T-helper 22 cell (primary cell): ENCODE measurements around the gene ADH6.
"Not testable (repeated sequence)": the region's sequence is repeated elsewhere in the genome, so short reads cannot be mapped to it uniquely, and the experiment has no call there.

Source experiments
- DNase-seq: peaks from one replicate; pipeline ENCODE4 v3.0.0-alpha.2; 2020; ENCODE audit warnings: low read depth

The ADH6 gene

DNA sequence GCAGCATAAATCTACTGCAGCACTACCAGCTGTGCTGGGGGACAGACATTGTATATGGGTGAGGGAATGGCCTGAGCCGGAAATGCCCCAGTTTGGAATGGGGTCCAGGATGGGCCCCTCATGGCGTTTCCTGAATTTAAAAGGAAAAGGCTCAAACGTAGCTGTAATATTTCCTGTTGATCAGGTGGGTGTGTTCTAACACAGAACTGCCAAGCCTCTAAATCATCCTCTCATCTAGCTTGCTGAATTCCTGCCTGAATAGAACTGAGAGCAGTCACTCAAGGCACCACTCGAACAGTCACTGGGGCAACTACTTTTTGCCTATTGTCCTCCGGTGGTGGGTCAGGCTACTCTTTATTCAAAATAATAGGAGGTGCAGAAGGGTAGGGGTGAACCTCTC is 28.7 kb downstream of the ADH6 start:
- DNase-seq: no peak

DNA sequence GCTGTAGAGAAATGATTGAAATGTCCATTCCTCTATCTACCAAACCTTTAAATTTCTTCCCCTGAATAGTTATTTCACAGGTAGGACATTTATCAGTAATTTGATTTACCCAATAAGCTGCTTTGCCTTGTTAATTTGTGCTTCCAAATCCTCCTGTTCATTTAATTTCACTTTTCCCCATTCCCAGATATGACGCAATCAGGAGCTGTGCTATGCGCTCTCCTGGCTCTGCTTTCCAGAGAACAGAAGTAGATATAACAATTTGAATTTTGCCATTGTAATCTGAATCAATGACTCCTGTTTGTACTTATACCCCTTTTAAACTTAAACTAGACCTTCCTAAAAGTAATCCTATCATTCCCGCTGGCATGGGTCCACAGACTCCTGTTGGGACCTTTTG is 29.1 kb downstream of the ADH6 start:
- DNase-seq: not testable (repeated sequence)

DNA sequence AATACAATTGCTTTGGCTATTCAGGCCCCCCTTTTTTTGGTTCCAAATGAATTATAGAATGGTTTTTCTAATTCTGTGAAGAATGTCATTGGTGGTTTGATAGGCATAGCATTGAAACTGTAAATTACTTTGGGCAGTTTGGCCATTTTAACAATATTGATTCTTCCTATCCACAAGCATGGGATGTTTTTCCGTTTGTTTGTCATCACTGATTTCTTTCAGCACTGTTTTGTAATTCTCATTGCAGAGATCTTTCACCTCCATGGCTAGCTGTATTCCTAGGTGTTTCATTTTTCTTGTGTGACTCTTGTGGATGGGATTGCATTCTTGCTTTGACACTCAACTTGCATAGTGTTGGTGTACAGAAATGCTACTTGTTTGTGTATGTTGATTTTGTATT is 33.0 kb downstream of the ADH6 start:
- no peak for DNase-seq

DNA sequence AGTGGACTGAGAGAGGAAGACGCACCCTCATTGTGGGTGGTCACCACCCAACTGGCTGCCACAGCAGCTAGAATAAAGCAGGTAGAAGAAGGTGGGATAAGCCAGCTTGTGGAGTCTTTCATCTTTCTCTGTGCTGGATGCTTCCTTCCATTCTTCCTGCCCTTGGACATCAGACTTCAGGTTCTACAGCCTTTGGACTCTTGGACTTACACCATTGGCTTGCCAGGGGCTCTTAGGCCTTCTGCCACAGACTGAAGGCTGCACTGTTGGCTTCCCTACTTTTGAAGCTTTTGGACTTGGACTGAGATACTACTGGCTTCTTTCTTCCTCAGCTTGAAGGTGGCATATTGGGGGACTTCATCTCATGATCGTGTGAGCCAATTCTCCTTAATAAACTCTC is 33.5 kb downstream of the ADH6 start:
- DNase-seq: no peak

DNA sequence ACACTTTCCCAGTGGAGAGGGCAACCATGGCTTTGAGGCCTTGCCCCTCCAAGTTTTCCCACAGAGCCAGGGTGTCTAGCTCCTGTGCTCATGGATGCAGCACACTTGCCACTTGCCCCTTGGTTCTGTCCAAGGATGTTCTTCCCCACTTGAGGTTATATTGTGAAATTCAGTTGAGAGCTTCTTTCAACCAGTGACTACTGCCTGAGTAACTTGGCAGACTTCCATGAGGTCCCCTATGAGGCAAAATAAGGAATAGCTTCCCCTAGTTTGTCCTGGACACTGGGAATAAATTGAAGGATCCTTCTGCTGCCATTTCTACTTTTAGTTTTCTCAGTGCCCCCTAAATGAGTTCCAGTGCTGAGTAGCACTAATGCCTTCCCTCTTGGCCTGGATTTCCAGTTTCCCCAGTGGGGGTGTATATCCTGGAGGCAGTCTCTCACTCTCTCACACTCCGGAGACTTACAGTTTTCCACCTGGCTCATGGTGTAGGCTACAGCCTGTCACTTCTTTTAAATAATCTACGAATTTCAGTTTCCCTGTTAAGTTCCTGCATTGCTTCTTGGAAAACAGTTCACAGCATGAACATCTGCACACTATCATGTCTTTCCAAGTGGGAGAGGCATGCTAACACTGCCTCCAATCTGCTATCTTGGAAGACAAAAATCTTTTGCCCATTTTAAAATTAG is 38.5 kb downstream of the ADH6 start:
- no peak for DNase-seq

DNA sequence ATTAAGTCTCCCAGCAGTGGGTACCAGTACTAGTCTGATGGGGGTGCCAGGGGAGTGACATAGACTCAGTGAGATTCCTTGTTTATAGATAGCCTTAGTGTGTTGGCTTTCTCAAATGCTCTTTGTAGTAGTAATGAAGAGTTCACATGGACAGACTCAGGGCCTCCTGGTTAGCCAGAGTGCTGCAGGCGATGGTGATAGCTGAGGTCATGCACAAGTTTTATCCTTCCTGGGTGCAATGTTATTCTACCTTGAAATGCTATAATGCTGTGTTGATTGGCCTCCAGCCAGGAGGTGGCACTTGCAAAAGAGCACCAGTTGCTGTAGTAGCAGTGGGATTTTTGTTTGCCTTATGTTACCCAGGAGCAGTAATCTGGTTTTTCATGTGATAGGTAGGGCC is 39.4 kb downstream of the ADH6 start:
- no peak for DNase-seq

DNA sequence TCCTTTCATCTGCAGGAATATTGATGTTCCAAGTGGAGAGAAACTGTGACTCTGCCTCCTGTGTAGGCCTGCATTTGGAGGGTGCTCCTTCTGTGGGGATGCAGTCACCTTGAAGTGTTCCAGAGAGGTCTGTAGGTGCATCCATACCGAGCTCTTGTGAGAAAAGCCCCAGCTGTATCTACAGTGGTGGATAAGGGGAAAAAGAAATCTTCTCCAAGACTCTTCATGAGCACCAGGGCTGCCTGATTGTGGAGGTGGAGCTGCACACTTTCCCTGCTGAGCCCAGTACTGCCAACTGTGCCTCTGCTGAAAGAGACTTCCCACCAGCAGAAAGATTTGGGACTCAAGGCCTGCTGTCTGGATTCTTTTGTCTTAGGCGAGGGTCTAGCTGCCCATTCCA is 39.9 kb downstream of the ADH6 start:
- DNase-seq: no peak

DNA sequence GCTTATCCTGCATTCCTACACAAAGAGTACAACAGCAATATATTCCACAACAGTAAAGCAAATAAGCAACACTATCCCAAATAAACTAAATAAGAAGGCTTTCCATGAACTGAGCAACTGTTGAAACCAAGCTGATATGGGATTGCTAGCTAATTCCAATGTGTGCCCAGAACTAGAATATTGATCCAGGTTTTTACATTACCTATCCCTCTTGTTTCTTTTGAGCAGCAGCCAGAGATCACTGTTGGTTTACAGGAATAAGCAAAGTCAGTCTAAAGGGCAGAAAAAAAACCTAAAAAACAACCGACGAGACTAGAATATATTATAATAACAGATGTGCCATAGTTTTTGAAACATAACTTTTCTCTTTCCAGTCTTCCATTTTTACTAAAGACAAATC is 52.5 kb downstream of the ADH6 start:
- no peak for DNase-seq

DNA sequence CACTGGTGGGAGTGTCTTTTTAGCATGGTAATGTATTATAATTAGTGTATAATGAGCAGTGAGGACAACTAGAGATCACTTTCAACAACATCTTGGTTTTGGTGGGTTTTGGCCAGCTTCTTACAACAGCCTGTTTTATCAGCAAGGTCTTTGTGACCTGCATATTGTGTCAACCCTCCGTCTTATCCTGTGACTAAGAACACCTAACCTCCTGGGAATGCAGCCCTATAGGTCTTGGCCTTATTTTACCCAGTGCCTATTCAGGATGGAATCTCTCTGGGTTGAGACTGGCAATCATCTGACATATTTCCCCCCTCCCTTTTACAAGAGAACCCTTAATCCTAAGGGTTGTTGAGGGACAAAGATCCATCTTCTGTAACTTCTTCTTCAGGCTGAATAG is 53.1 kb downstream of the ADH6 start:
- DNase-seq: no peak

DNA sequence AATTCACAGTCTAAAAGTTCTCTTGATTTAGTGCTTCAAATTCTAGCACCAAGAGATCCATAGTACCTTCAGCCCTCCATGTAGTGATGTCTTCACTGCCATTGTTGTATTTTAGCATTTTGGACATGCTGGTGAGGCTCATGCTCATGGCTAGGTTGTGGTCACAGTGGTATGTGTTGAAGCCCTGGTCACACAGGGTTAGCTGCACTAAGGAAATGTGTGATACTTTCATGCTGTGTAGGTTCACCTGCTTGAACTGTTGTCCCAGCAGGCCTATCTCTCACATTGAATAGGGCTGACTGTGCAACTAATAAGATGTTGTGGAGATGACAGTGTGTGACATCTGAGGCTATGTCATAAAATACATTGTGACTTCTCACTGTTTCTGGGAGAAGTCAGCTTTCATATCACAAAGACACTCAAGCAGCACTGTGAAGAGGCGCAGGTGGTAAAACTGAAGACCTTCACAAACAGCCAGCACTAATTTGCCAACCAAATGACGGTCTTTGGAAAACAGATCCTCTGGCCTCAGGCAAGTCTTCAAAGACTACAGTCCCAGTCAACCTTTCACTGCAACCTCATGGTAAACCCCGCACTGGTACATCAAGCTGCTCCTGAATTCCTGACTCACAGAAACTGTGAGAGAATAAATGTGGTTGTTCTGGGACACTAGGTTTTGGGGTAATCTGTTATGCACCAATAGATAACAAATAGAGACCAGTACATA is 57.5 kb downstream of the ADH6 start:
- DNase-seq: no peak

DNA sequence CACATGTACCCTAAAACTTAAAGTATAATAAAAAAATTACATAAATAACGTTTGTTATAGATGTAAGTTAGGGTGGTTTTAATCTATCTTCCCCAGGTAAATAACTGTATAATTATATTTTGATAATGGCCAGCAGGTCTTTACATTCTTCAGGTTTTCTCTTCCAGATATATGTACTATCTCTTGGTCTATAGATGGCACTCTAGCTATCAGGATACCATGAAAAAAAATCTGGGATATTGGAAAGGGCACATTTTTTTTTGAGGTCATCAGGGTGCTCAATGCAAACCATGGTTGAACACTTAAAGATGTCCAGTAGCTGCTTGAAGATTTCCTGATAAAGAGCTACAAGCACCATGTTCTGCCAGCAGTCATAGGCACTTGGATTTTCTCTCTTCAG is 59.3 kb downstream of the ADH6 start:
- no peak for DNase-seq

DNA sequence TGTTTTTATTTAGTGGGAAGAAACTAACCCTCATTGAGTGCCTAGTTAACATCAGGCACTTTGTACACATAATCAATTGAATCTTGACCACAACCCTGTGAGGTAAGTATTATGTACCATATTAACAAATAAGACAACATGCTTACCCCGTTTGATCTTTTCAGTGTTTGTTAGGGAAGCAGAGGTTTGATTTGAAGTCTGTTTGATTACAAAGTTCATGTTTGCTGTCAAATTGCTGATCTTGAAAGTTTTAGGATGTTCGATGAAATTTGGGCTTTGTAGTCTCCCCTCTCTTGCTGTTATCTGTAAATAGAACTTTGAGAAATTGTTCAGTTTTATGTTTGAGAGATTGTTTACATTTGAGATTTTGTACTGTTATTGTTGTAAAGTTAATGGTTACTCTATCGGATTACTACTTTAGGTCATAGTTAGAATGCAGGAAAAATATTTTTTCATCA is 61.5 kb downstream of the ADH6 start:
- DNase-seq: no peak

DNA sequence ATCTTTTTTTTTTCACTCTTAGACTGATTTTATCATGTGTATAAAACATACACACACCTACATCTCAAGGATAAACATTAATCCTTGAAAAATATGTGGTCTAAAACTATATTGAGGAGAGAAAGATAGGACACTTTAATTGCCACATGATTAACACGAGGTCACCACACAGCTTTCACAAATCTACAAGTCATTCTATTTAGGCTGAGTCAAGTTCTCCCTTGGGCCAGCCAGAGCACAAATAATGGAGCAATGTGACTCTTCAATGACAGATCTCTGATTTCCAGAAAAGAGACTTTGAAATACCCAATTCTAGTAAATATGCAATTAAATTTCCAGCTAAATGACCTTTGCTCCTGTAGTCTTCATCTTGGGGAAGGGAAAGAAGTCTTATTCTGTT is 62.1 kb downstream of the ADH6 start:
- DNase-seq: no peak

DNA sequence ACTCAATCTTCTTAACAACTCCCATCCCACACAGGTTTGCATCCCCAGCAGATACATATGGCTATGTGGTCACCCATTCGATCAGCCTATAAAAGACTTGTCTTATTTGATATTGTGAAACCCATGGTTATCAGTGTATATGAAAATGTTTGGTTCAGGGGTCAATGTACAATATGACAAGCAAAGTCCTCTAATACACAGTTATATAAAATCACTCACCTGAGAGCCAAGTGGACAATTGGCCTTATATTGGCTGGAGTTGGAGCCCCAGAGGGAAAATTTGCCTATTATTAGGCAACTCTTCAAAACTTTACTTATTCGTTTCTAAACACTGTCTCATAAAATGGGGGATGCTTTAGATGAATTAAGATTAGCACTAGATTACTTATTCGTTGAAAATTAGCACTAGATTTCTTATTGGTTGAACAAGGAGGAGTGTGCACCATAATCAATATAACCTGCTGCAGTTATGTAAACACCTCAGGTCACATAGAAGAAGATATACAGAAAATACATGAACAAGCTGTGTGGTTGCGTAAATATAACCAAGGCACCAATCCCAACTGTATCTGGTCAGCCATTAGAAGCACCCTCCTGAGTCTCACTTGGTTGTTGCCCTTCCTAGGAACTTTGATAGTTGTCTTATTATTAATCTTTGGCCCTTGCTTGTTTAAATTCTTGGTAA is 64.2 kb downstream of the ADH6 start:
- DNase-seq: no peak
